ENCODE measurements around the gene IFNA7.
"Not testable (repeated sequence)": the region's sequence is repeated elsewhere in the genome, so short reads cannot be mapped to it uniquely, and the experiment has no call there.

IFNA7 gene

GRCh38 chr9:21233258-21233657 lies 31.3 kb upstream of the IFNA7 start:
- DNase-seq (ENCODE audit: low read depth) = no peak
- TF ChIP-seq, protein P1, sequence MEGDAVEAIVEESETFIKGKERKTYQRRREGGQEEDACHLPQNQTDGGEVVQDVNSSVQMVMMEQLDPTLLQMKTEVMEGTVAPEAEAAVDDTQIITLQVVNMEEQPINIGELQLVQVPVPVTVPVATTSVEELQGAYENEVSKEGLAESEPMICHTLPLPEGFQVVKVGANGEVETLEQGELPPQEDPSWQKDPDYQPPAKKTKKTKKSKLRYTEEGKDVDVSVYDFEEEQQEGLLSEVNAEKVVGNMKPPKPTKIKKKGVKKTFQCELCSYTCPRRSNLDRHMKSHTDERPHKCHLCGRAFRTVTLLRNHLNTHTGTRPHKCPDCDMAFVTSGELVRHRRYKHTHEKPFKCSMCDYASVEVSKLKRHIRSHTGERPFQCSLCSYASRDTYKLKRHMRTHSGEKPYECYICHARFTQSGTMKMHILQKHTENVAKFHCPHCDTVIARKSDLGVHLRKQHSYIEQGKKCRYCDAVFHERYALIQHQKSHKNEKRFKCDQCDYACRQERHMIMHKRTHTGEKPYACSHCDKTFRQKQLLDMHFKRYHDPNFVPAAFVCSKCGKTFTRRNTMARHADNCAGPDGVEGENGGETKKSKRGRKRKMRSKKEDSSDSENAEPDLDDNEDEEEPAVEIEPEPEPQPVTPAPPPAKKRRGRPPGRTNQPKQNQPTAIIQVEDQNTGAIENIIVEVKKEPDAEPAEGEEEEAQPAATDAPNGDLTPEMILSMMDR (IDR thresholded peaks at IDR 0.05; ENCODE audit: insufficient read depth, low read depth, low read length, missing control alignments) = no peak
- H3K4me3 ChIP-seq (ENCODE audit: low read length) = no peak overlapping the region

DNA sequence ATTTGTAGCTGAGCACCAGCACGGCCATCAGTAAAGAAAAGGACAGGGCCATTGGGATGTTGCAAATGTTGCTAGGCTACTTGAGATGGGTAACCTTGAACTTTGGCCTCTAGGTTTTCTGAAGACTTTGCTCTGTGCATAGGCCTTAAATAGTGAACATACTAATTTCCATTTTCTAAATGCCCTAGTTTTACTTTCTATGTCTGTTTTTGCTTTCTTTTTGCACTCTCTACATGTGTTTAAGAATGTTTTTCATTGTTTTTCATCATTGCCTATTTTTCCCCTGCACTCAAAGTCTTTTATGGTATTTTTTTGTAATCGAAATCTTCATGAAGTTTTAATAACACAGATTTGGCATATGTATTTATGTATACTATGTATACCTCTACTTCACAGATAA lies 26.1 kb upstream of the IFNA7 start, which contains the start of gene IFNA17:
TSS of gene IFNA17 (minus strand) at position 101 of the 400 bp plus-strand sequence. CDS start at position 52, 49 bp downstream.
- no peak within 1 kb of the TSS for H3K4me3 ChIP-seq (ENCODE audit: low read length)
- TF ChIP-seq, protein P1 (IDR thresholded peaks at IDR 0.05; ENCODE audit: insufficient read depth, low read depth, low read length, missing control alignments) = no peak

DNA sequence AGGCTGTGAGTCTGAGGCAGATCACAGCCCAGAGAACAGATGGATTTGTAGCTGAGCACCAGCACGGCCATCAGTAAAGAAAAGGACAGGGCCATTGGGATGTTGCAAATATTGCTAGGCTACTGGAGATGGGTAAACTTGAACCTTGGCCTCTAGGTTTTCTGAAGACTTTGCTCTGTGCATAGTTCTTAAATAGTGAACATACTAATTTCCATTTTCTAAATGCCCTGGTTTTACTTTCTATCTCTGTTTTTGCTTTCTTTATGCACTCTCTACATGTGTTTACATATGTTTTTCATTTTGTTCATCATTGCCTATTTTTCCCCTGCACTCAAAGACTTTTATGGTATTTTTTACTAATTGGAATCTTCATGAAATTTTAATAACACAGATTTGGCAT lies 15.2 kb upstream of the IFNA7 start, which contains the start of gene IFNA16:
TSS of gene IFNA16 (minus strand) at position 101 of the 400 bp plus-strand sequence. CDS start at position 95, 6 bp downstream.
- not testable (repeated sequence) for DNase-seq (ENCODE audit: low read depth); H3K4me3 ChIP-seq (ENCODE audit: low read length)

More for the DNA sequence above, 26.1 kb upstream of the IFNA7 start, which contains the start of gene IFNA17:
- DNase-seq (ENCODE audit: low read depth) = no peak

- H3K4me3 ChIP-seq (ENCODE audit: low read length) = not testable (repeated sequence)
- peak; percentile 11 for DNase-seq (ENCODE audit: low read depth)
- TF ChIP-seq, protein P1 (IDR thresholded peaks at IDR 0.05; ENCODE audit: insufficient read depth, low read depth, low read length, missing control alignments) = peak; percentile 48
These were observed 11.7 kb upstream of the IFNA7 start for GRCh38 chr9:21213411-21214326.

- H3K4me3 ChIP-seq (ENCODE audit: low read length); DNase-seq (ENCODE audit: low read depth): not testable (repeated sequence)
These were observed 10.2 kb upstream of the IFNA7 start for GRCh38 chr9:21212160-21212559.

GRCh38 chr9:21210782-21211181 lies 8.8 kb upstream of the IFNA7 start:
- not testable (repeated sequence) for DNase-seq (ENCODE audit: low read depth); H3K4me3 ChIP-seq (ENCODE audit: low read length)

DNA sequence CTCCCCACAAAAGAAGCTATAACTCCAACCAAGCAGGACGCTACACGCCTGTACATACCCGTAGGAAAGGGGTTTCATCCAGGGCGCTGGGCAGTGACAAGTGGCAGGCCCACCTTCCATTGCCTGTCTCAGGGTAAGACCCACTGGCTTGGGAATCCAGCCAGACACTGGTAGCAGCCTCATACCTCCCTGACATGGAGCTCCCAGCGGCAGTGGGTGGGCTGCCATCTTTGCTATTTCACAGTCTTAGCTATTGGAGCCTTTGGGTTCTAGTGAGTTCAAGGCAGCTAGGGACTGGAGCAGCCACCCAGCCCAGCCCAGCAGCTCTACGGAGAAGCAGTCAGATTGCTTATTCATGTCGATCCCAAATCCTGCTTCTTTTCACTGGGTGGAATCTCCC lies 8.3 kb upstream of the IFNA7 start:
- TF ChIP-seq, protein P1 (IDR thresholded peaks at IDR 0.05; ENCODE audit: insufficient read depth, low read depth, low read length, missing control alignments) = no peak
- DNase-seq (ENCODE audit: low read depth) = no peak
- no peak overlapping the region for H3K4me3 ChIP-seq (ENCODE audit: low read length)

GRCh38 chr9:21207043-21207442 lies 5.0 kb upstream of the IFNA7 start, which contains the start of gene IFNA10:
TSS of gene IFNA10 (minus strand) at chr9:21207143. CDS start at chr9:21207097, 46 bp downstream.
- not testable (repeated sequence) for H3K4me3 ChIP-seq (ENCODE audit: low read length); DNase-seq (ENCODE audit: low read depth)

- TF ChIP-seq, protein P1 (IDR thresholded peaks at IDR 0.05; ENCODE audit: insufficient read depth, low read depth, low read length, missing control alignments) = no peak
These were observed 3.2 kb upstream of the IFNA7 start for GRCh38 chr9:21205204-21205603.

More at GRCh38 chr9:21205204-21205603, 3.2 kb upstream of the IFNA7 start:
- no peak for DNase-seq (ENCODE audit: low read depth)
- no peak overlapping the region for H3K4me3 ChIP-seq (ENCODE audit: low read length)
